H1 (cell line): ENCODE results near the gene NFASC. TPM values are rescaled to one million over a fixed set of nuclear protein-coding genes. Genes with fewer than 3 reads are reported as not detected.

Source experiments
- CTCF ChIA-PET: fragments of 300-600 bp; sonication (Branson Sonifier 250); formaldehyde crosslinking; loops from one replicate; lab custom pipeline; 2021; ENCODE audit not compliant: partially characterized antibody; lab: Charles Lee
- POLR2A ChIA-PET: fragments of 300-600 bp; sonication (Branson Sonifier 250); formaldehyde crosslinking; loops from one replicate; lab custom pipeline; 2021; ENCODE audit warnings: inconsistent platforms; ENCODE audit not compliant: partially characterized antibody; lab: Charles Lee
- DNase-seq, 2 experiments: peaks; one replicate each; pipeline versions ENCODE4 v3.0.0 to v3.0.0-alpha.2; 2010 to 2022; ENCODE audit warnings: low spot score in 2 of 2, low read depth in 1 of 2, mixed read lengths in 1 of 2
- FAIRE-seq: peaks from 2 replicates; lab custom pipeline; 2011; peaks lifted over from hg19 to GRCh38; lab: Jason Lieb, UNC
- H2AFZ ChIP-seq: 2 replicates; pipeline ENCODE4 v1.8.1; 2012; ENCODE audit warnings: low read length, inconsistent platforms
- H2AK5ac ChIP-seq: 2 replicates; pipeline ENCODE4 v1.6.1; 2013; ENCODE audit warnings: low read depth, low read length
- H2BK120ac ChIP-seq: replicated peaks from 2 replicates; pipeline ENCODE3; 2013; ENCODE audit warnings: low read depth, low read length, inconsistent platforms
- H2BK12ac ChIP-seq: 2 replicates; pipeline ENCODE4 v1.6.1; 2013; ENCODE audit warnings: low read depth, low read length
- H2BK15ac ChIP-seq: 2 replicates; pipeline ENCODE4 v1.6.1; 2013; ENCODE audit warnings: low read length
- H2BK20ac ChIP-seq: 2 replicates; pipeline ENCODE4 v1.6.1; 2013; ENCODE audit warnings: low read length
- H2BK5ac ChIP-seq: 2 replicates; pipeline ENCODE4 v1.6.1; 2013; ENCODE audit warnings: low read depth, low read length
- H3K14ac ChIP-seq: 2 replicates; pipeline ENCODE4 v1.6.1; 2013; ENCODE audit warnings: inconsistent platforms; ENCODE audit not compliant: insufficient read length
- H3K18ac ChIP-seq: 2 replicates; pipeline ENCODE4 v1.6.1; 2013; ENCODE audit warnings: low read length; ENCODE audit errors: extremely low read depth
- H3K23ac ChIP-seq: 2 replicates; pipeline ENCODE4 v1.6.1; 2013; ENCODE audit warnings: inconsistent platforms; ENCODE audit not compliant: insufficient read length
- H3K23me2 ChIP-seq: 2 replicates; pipeline ENCODE4 v1.6.1; 2013; ENCODE audit warnings: low read depth, low read length
- H3K27ac ChIP-seq: 2 replicates; pipeline ENCODE4 v1.6.1; 2011; ENCODE audit warnings: low read depth, low read length, inconsistent platforms
- H3K27me3 ChIP-seq, 4 experiments: replicated peaks in 1 of 4; 1 replicate in 1 of 4; 2 replicates in 3 of 4; pipeline versions ENCODE4 v1.6.1 to v1.8.1; 2011 to 2013; ENCODE audit warnings: low read length in 3 of 4, mild to moderate bottlenecking in 3 of 4, inconsistent platforms in 2 of 4, mixed read lengths in 2 of 4, moderate library complexity in 1 of 4; ENCODE audit not compliant: control insufficient read depth in 3 of 4, insufficient read depth in 3 of 4; ENCODE audit errors: extremely low read depth in 1 of 4
- H3K36me3 ChIP-seq, 4 experiments: 2 replicates each; pipeline versions ENCODE4 v1.6.1 to v1.8.1; 2011 to 2013; ENCODE audit warnings: mild to moderate bottlenecking in 4 of 4, low read length in 3 of 4, moderate library complexity in 2 of 4, control low read depth in 1 of 4, inconsistent platforms in 1 of 4; ENCODE audit not compliant: insufficient read depth in 4 of 4, control insufficient read depth in 2 of 4
- H3K4ac ChIP-seq: replicated peaks from 2 replicates; pipeline ENCODE3; 2013; ENCODE audit warnings: low read length, low read depth, mixed read lengths, inconsistent platforms; ENCODE audit not compliant: insufficient read length
- H3K4me1 ChIP-seq, 4 experiments: replicated peaks in 1 of 4; 1 replicate in 1 of 4; 2 replicates in 3 of 4; pipeline versions ENCODE4 v1.6.1 to v1.8.1; 2011 to 2013; ENCODE audit warnings: low read length in 3 of 4, inconsistent platforms in 2 of 4, mixed read lengths in 1 of 4; ENCODE audit not compliant: insufficient read depth in 4 of 4, control insufficient read depth in 3 of 4
- H3K4me2 ChIP-seq, 2 experiments: 2 replicates each; pipeline versions ENCODE4 v1.6.1 to v1.8.1; 2011 to 2013; ENCODE audit warnings: low read depth in 2 of 2, low read length in 2 of 2, control low read depth in 1 of 2, inconsistent platforms in 1 of 2, mild to moderate bottlenecking in 1 of 2; ENCODE audit not compliant: insufficient read depth in 1 of 2
- H3K4me3 ChIP-seq, 4 experiments: fragments of 200-600, 300-600 bp in 1 of 4; sonication (generic), shearing (Covaris generic), sonication (Bioruptor Twin) in 1 of 4; 2 replicates each; pipeline versions ENCODE4 v1.5.1 to v1.8.1; 2011 to 2016; ENCODE audit warnings: low read length in 4 of 4, low read depth in 3 of 4, control low read depth in 2 of 4, inconsistent platforms in 2 of 4, mild to moderate bottlenecking in 2 of 4, mixed read lengths in 1 of 4, moderate library complexity in 1 of 4; ENCODE audit not compliant: insufficient read depth in 2 of 4; ENCODE audit errors: extremely low read depth in 1 of 4
- H3K56ac ChIP-seq: replicated peaks from 2 replicates; pipeline ENCODE3; 2013; ENCODE audit warnings: low read depth, mild to moderate bottlenecking, mixed read lengths, low read length, inconsistent platforms; ENCODE audit not compliant: insufficient read length
- H3K79me1 ChIP-seq: 2 replicates; pipeline ENCODE4 v1.6.1; 2013; ENCODE audit warnings: low read depth, low read length, control low read depth
- H3K79me2 ChIP-seq, 2 experiments: 2 replicates each; pipeline versions ENCODE4 v1.6.1 to v1.8.1; 2012 to 2013; ENCODE audit warnings: low read length in 2 of 2, mild to moderate bottlenecking in 2 of 2, inconsistent platforms in 1 of 2; ENCODE audit not compliant: insufficient read depth in 2 of 2, control insufficient read depth in 1 of 2
- H3K9ac ChIP-seq, 4 experiments: replicated peaks in 1 of 4; 1 replicate in 1 of 4; 2 replicates in 3 of 4; pipeline versions ENCODE4 v1.6.1 to v1.8.1; 2011 to 2013; ENCODE audit warnings: low read depth in 3 of 4, low read length in 3 of 4, control low read depth in 2 of 4, mild to moderate bottlenecking in 2 of 4, moderate library complexity in 2 of 4, inconsistent platforms in 1 of 4; ENCODE audit errors: extremely low read depth in 1 of 4
- H3K9me3 ChIP-seq, 2 experiments: 2 replicates each; pipeline versions ENCODE4 v1.6.1 to v1.8.1; 2012 to 2013; ENCODE audit warnings: mild to moderate bottlenecking in 2 of 2, moderate library complexity in 2 of 2, control low read depth in 1 of 2, inconsistent platforms in 1 of 2, low read depth in 1 of 2, low read length in 1 of 2, mixed read lengths in 1 of 2; ENCODE audit not compliant: insufficient read depth in 2 of 2
- H4K20me1 ChIP-seq, 2 experiments: replicated peaks in 1 of 2; 2 replicates each; pipeline versions ENCODE3 to v1.8.1; 2011 to 2013; ENCODE audit warnings: inconsistent platforms in 2 of 2, low read length in 2 of 2, mild to moderate bottlenecking in 1 of 2; ENCODE audit not compliant: insufficient read depth in 2 of 2, control insufficient read depth in 1 of 2
- H4K5ac ChIP-seq: 2 replicates; pipeline ENCODE4 v1.6.1; 2013; ENCODE audit warnings: low read length, low read depth, mixed read lengths, inconsistent platforms; ENCODE audit not compliant: insufficient read length
- H4K8ac ChIP-seq: 2 replicates; pipeline ENCODE4 v1.8.0; 2013; ENCODE audit warnings: mild to moderate bottlenecking, moderate library complexity, low read length, inconsistent platforms; ENCODE audit not compliant: insufficient read depth; ENCODE audit errors: extremely low read depth
- H4K91ac ChIP-seq: replicated peaks from 2 replicates; pipeline ENCODE3; 2013; ENCODE audit warnings: low read length, mixed read lengths, inconsistent platforms; ENCODE audit not compliant: insufficient read length
- CBX8 ChIP-seq: fragments of 300-800, 300-1000 bp; sonication (generic); IDR thresholded peaks from 2 replicates; pipeline ENCODE4 v1.7.1; 2016; ENCODE audit warnings: low read depth, low read length, borderline replicate concordance
- CREB1 ChIP-seq: IDR thresholded peaks from 2 replicates; pipeline ENCODE4 v1.6.1; 2012; ENCODE audit warnings: inconsistent platforms
- CTCF ChIP-seq, 3 experiments: IDR thresholded peaks; 1 replicate in 2 of 3; 2 replicates in 1 of 3; pipeline versions ENCODE4 v1.5.1 to v1.6.1; 2011; ENCODE audit warnings: low read length in 3 of 3, mild to moderate bottlenecking in 3 of 3, inconsistent platforms in 2 of 3, low read depth in 1 of 3, moderate library complexity in 1 of 3; ENCODE audit not compliant: insufficient read depth in 1 of 3; ENCODE audit errors: control extremely low read depth in 1 of 3
- EGR1 ChIP-seq: IDR thresholded peaks from 2 replicates; pipeline ENCODE4 v1.6.1; 2011; ENCODE audit warnings: low read depth, low read length, borderline replicate concordance
- MAFK ChIP-seq: IDR thresholded peaks from 2 replicates; pipeline ENCODE4 v1.6.1; 2012; ENCODE audit warnings: low read depth, mild to moderate bottlenecking, improper control_type of control experiment, low read length
- MAX ChIP-seq: IDR thresholded peaks from 2 replicates; pipeline ENCODE4 v1.6.1; 2012; ENCODE audit warnings: inconsistent platforms
- NANOG ChIP-seq: IDR thresholded peaks from 2 replicates; pipeline ENCODE4 v1.6.1; 2011; ENCODE audit warnings: low read length, low read depth, mild to moderate bottlenecking, inconsistent platforms; ENCODE audit not compliant: insufficient read depth, poor library complexity, severe bottlenecking
- POLR2A ChIP-seq, 2 experiments: IDR thresholded peaks; 1 replicate in 1 of 2; 2 replicates in 1 of 2; pipeline ENCODE4 v1.6.1; 2011; ENCODE audit warnings: low read depth in 2 of 2, low read length in 2 of 2, mild to moderate bottlenecking in 2 of 2; ENCODE audit errors: control extremely low read depth in 1 of 2
- POU5F1 ChIP-seq: IDR thresholded peaks from 2 replicates; pipeline ENCODE4 v1.6.1; 2011; ENCODE audit warnings: low read depth, mild to moderate bottlenecking, low read length, moderate library complexity
- YY1 ChIP-seq: IDR thresholded peaks from 2 replicates; pipeline ENCODE4 v1.6.1; 2011; ENCODE audit warnings: low read depth, mild to moderate bottlenecking, low read length
- whole genome bisulfite sequencing, 2 experiments: shearing (Covaris generic) in 1 of 2; methylation state at CpG; one replicate each; pipeline versions ENCODE4 v1.1.6 to v1.1.7; 2013 to 2015; ENCODE audit warnings: low lambda C conversion rate in 2 of 2, mixed read lengths in 2 of 2, inconsistent platforms in 1 of 2, low coverage in 1 of 2, missing lambda C conversion rate in 1 of 2; ENCODE audit not compliant: insufficient replicate concordance in 2 of 2, insufficient coverage in 1 of 2, insufficient read length in 1 of 2; ENCODE audit errors: extremely low coverage in 1 of 2, missing lambda C conversion rate in 1 of 2; 5-methylcytosine and 5-hydroxymethylcytosine counted together
- polyA plus RNA-seq, 7 experiments: library from polyadenylated mRNA; depleted of rRNA in 3 of 7; stranded (reverse) in 5 of 7; unstranded in 2 of 7; fragments of >200 nt in 5 of 7; fragments of 200-250 nt in 2 of 7; gene quantifications; 1 replicate in 5 of 7; 2 replicates in 1 of 7; 4 replicates in 1 of 7; pipeline versions ENCODE4 v1.2.1 to v1.2.3, GENCODE V29; 2011 to 2013; ENCODE audit warnings: missing spikeins in 2 of 7, mixed read lengths in 2 of 7
- total RNA-seq: library from RNA; stranded (reverse); fragmentation: NEBNext Ultra II Directional; extraction: Animal tissue kit (Norgen Biotek cat#: 25700); gene quantifications from 2 replicates; pipeline ENCODE4 v1.2.1, GENCODE V29; 2021
- TF ChIP-seq, protein P1 (sequence below): IDR thresholded peaks from 2 replicates; pipeline ENCODE4 v1.6.1; 2012; ENCODE audit warnings: inconsistent platforms

NFASC gene
- total and polyA plus RNA-seq, 2 of the 8 experiments (the other 6 are each of a cell fraction or from before 2014, with no cell fraction given), result 5.0 to 15.2 TPM

GRCh38 chr1:204835737-204836136 is 34.9 kb upstream of the NFASC start:
- POLR2A ChIA-PET, result interaction anchor here (0.8 kb wide), 1 partner anchor 9 kb away, joined by 3 read pairs; no protein-coding TSS in a partner anchor
- no peak overlapping the region for H3K18ac ChIP-seq
- no peak overlapping the region for H4K8ac ChIP-seq
- no peak overlapping the region for H2BK20ac ChIP-seq
- H3K14ac ChIP-seq, result no peak overlapping the region
- no peak overlapping the region for H4K5ac ChIP-seq
- peaks cover 2 to 16% (median 5%) of the 10 kb centered on the region in 4 experiments; a peak in 5 of 7 replicates for H3K4me1 ChIP-seq
- no peaks in the 10 kb centered on the region for H3K9me3 ChIP-seq
- 86% methylated on average over 3 of the region's 3 CpGs; no CpG with 5 or more reads in 1 of the 2 experiments for WGBS, 2 experiments
- no peak overlapping the region for H2BK120ac ChIP-seq
- H3K23ac ChIP-seq, result no peak overlapping the region
- CTCF ChIA-PET, result interaction anchor here (0.6 to 24.6 kb wide), 10 partner anchors 11 to 250 kb away, joined by 3 to 361 read pairs (median 4); no protein-coding TSS in a partner anchor
- H3K4me2 ChIP-seq, result no peak overlapping the region
- H3K79me2 ChIP-seq, result no peaks in the 10 kb centered on the region
- H3K27ac ChIP-seq, result no peak overlapping the region
- no peak overlapping the region for H3K4me3 ChIP-seq
- no peak overlapping the region for H2BK12ac ChIP-seq
- DNase-seq, result no peak
- H3K56ac ChIP-seq, result no peak overlapping the region
- no peak overlapping the region for H4K91ac ChIP-seq
- no peaks in the 10 kb centered on the region for H3K36me3 ChIP-seq
- peaks cover 3 to 8% of the 10 kb centered on the region in 2 experiments for H4K20me1 ChIP-seq
- H3K79me1 ChIP-seq, result no peaks in the 10 kb centered on the region; the same call in 1 of the 2 replicates
- no peak overlapping the region for H3K9ac ChIP-seq
- H3K23me2 ChIP-seq, result no peaks in the 10 kb centered on the region
- H3K27me3 ChIP-seq, result no peaks in the 10 kb centered on the region; a peak in 1 of 7 replicates
- H2AFZ ChIP-seq, result no peak overlapping the region
- no peak overlapping the region for H2BK5ac ChIP-seq
- H2BK15ac ChIP-seq, result no peak overlapping the region
- FAIRE-seq, result no peak
- H3K4ac ChIP-seq, result no peak overlapping the region
- H2AK5ac ChIP-seq, result no peak overlapping the region
- TF ChIP-seq MAX (no peak), MAFK (no peak), NANOG (no peak), YY1 (no peak), CREB1 (no peak), CTCF (IDR thresholded peaks at IDR 0.05; ENCODE audit: control extremely low read depth in 1 of 3, insufficient read depth in 1 of 3, low read depth in 1 of 3, low read length in 3 of 3) (no peak), CBX8 (no peak), EGR1 (no peak), POLR2A (IDR thresholded peaks at IDR 0.05; ENCODE audit: control extremely low read depth in 1 of 2, low read depth in 2 of 2, low read length in 2 of 2) (no peak), POU5F1 (no peak)
- TF ChIP-seq, protein P1, sequence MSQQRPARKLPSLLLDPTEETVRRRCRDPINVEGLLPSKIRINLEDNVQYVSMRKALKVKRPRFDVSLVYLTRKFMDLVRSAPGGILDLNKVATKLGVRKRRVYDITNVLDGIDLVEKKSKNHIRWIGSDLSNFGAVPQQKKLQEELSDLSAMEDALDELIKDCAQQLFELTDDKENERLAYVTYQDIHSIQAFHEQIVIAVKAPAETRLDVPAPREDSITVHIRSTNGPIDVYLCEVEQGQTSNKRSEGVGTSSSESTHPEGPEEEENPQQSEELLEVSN, result no peak
